ENCODE results near the gene IGFALS. TPM values are rescaled to one million over a fixed set of nuclear protein-coding genes. Genes with fewer than 3 reads are reported as not detected.

The IGFALS gene
- total RNA-seq: not detected

GRCh38 chr16:1793578-1794220, at the start of gene IGFALS:
IGFALS (minus strand) TSS chr16:1793705; CDS start chr16:1793652, 53 bp downstream.
- ChIA-PET CTCF (interaction anchor here (1.3 kb wide), 1 partner anchor 11 kb away, joined by 3 read pairs; the partner anchor contains the start of genes NUBP2 and SPSB3), POLR2A (no interaction called here)

GRCh38 chr16:1839554-1839953, 46.0 kb upstream of the IGFALS start:
- POLR2A ChIA-PET: interaction anchor here (0.6 kb wide), 1 partner anchor 487 kb away, joined by 8 read pairs; no protein-coding TSS in a partner anchor

DNA sequence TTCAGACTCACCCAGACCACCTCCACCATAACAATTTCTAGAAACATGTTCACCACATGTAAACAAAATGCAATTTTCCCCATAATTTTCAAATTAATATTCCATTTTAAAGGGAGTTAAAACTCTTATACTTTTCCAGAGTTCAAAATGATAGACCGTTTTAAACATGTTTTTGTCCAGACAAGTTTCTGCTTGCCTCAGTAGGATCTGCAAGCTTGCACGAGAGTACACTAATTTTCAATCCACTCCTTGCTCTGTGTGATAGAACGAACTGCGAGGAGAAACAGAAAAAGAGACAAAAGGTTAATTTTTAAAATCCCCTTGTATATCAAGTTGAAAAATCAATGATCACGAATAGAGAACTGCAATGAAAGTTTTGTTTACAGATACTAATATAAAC, 40.6 kb upstream of the IGFALS start:
- ChIA-PET POLR2A (no interaction called here), CTCF (interaction anchor here (0.6 kb wide), 2 partner anchors 10 to 544 kb away, joined by 3 read pairs; no protein-coding TSS in a partner anchor)

More at GRCh38 chr16:1839554-1839953, 46.0 kb upstream of the IGFALS start:
- CTCF ChIA-PET: no interaction called here

- CTCF ChIA-PET: interaction anchor here (0.6 kb wide), 1 partner anchor 322 kb away, joined by 3 read pairs; no protein-coding TSS in a partner anchor
- POLR2A ChIA-PET: no interaction called here
Observed at GRCh38 chr16:1832838-1833454, 39.4 kb upstream of the IGFALS start.

DNA sequence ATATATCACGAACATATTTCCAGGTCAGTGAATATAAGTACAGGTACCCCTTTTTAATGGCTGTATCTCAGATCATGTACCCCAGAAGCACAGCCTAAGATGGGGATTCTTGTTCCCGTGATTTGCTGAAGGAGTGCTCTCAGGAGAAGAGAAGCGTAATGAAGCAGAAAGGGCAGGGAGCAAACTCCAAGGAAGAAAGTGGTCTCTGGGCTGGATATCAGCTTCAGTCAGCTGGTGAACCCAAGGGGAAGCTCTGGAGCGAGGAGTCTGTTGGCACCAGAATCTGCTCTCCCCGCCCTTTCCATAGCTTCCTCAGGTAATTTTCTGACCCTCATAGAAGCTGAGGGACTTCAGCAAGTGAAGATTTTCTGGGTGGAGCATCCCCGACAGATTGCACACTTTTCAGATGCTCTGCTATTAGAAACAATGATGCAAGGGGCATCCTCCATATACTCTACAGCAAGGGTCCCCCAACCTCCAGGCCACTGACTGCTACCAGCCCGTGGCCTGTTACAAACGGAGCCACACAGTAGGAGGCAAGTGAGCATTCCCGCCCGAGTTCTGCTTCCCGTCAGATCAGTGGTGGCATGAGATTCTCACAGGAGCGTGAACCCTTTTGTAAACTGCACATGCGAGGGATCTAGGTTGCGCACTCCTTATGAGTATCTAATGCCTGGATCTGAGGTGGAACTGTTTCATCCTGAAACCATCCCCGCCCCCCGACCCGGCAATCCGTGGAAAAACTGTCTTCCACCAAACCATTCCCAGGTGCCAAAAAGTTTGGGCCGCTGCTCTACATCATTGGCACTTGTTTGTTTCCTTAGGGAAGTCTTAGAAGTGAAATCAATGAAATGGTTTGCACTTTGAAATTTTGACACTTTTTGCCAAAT, 37.9 kb upstream of the IGFALS start:
- POLR2A ChIA-PET: no interaction called here

DNA sequence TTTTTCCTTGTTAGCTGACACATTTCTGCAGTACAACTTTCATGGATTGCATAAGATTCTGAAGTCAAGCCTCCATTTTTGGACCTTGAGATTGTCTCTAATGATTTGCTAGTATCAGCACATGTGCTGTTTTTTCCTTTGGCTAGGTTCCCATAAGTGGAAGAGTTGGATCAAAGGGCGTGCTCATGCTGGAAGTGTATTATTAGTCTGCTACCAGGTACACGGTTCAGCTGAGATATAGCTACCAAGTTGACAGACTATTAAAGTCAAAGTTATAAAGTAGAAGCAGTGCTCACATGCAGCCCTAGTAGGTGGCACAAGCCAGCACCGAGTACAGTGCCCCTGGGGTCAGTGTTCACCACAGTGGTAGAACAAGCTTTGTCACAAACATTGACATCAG, 36.7 kb upstream of the IGFALS start:
- ChIA-PET CTCF (no interaction called here), POLR2A (no interaction called here)

More for the DNA sequence above, 37.9 kb upstream of the IGFALS start:
- CTCF ChIA-PET: no interaction called here

GRCh38 chr16:1828645-1829410, 35.3 kb upstream of the IGFALS start:
- ChIA-PET POLR2A (no interaction called here), CTCF (interaction anchor here (0.6 kb wide), 1 partner anchor 311 kb away, joined by 3 read pairs; no protein-coding TSS in a partner anchor)

DNA sequence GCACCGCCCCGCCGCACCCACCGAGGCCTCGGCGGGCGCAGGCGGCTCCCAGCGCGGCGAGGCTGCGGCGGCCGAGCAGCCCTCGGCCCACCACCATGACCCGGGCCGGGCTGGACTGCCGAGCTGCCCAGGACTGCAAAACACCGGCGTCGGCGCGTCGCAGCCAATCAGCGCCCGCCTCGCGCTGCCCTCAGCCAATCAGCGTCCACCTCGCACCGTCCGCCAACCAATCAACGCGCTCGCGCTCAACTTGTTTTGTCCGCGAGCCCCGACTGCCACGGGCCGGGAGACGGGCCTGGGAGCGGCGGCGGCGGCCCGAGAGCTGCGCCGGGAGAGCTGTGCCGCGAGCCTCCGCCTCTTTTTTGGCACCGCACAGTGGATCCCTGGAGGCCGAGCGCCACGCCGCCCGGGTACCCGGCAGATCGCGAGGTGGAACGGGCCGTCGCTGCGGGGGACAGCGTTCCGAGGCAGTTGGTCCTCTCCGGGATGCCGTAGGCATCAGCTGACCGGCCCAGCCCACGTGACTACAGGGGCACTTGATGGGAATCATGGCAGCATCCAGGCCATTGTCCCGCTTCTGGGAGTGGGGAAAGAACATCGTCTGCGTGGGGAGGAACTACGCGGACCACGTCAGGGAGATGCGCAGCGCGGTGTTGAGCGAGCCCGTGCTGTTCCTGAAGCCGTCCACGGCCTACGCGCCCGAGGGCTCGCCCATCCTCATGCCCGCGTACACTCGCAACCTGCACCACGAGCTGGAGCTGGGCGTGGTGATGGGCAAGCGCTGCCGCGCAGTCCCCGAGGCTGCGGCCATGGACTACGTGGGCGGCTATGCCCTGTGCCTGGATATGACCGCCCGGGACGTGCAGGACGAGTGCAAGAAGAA, 33.4 kb upstream of the IGFALS start, which contains the start of the genes FAHD1 and HAGH:
Gene FAHD1, plus strand, starts transcription at position 516 of the 883 bp plus-strand sequence. Its CDS starts 33 bp downstream, at position 549.
Gene HAGH, minus strand, starts transcription at position 135 of the 883 bp plus-strand sequence. Its CDS starts 38 bp downstream, at position 97.
- CTCF ChIA-PET: interaction anchor here (0.7 to 1.2 kb wide), 4 partner anchors 10 to 102 kb away, joined by 3 to 4 read pairs (median 4); partner anchors contain the start of genes EME2 and MRPS34
- POLR2A ChIA-PET: interaction anchor here (0.6 to 1.8 kb wide), 3 partner anchors 44 to 138 kb away, joined by 3 to 10 read pairs (median 5); partner anchors contain the start of genes MSRB1, NUBP2, RPS2 and SPSB3

- ChIA-PET CTCF (no interaction called here), POLR2A (interaction anchor here (1.8 kb wide), 1 partner anchor 43 kb away, joined by 10 read pairs; the partner anchor contains the start of genes NUBP2 and SPSB3)
Observed at GRCh38 chr16:1825864-1826690, 32.6 kb upstream of the IGFALS start.

DNA sequence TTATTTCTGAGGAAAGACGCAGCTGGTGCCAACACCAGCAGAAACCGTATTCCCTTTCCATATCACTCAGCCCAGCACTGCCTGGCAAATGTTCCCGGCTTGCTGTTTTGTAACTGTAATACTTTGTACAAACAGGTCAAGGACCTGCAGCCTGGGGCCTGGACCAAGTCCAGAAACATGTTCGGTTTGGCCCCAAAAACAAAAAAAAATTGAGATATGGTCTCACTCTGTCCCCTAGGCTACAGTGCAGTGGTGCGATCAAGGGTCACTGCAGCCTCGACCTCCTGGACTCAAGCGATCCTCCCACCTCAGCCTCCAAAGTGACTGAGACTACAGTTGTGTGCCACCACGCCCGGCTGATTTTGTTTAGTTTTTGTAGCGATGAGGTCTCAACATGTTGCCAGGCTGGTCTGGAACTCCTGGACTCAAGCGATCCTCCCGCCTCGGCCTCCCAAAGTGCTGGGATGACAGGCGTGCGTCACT, 31.9 kb upstream of the IGFALS start:
- POLR2A ChIA-PET: interaction anchor here (0.6 kb wide), 1 partner anchor 55 kb away, joined by 3 read pairs; no protein-coding TSS in a partner anchor
- CTCF ChIA-PET: interaction anchor here (0.6 kb wide), 1 partner anchor 109 kb away, joined by 4 read pairs; no protein-coding TSS in a partner anchor

DNA sequence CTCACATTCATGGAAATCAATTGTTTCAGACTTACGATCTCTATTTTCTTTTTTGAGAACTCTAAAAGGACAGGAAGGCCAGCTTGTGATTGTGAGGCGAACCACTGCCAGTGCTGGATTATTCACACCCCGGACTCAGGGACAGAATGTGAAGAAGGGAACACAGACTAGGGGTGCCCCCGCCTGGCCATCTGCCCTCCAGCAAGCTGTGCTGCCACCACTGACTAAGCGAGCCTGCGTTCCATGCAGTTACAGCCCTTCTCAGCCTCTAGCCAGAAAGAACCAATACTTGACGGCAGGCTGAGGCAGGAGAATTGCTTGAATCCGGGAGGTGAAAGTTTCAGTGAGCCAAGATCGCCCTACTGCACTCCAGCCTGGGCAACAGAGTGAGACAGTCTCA, 30.3 kb upstream of the IGFALS start:
- CTCF ChIA-PET: interaction anchor here (0.7 to 1.0 kb wide), 2 partner anchors 10 to 105 kb away, joined by 3 to 4 read pairs; no protein-coding TSS in a partner anchor
- POLR2A ChIA-PET: no interaction called here

- CTCF ChIA-PET: interaction anchor here (0.7 kb wide), 1 partner anchor 190 kb away, joined by 4 read pairs; no protein-coding TSS in a partner anchor
- POLR2A ChIA-PET: no interaction called here
Observed at GRCh38 chr16:1822801-1823200, 29.3 kb upstream of the IGFALS start.

GRCh38 chr16:1821861-1822611, 28.5 kb upstream of the IGFALS start:
- CTCF ChIA-PET: interaction anchor here (0.6 to 0.7 kb wide), 2 partner anchors 74 to 1782 kb away, joined by 3 read pairs; no protein-coding TSS in a partner anchor
- POLR2A ChIA-PET: no interaction called here

- ChIA-PET CTCF (interaction anchor here (0.6 kb wide), 1 partner anchor 68 kb away, joined by 3 read pairs; no protein-coding TSS in a partner anchor), POLR2A (no interaction called here)
Observed at GRCh38 chr16:1820946-1821290, 27.4 kb upstream of the IGFALS start.

- POLR2A ChIA-PET: no interaction called here
- CTCF ChIA-PET: interaction anchor here (0.6 kb wide), 1 partner anchor 69 kb away, joined by 3 read pairs; no protein-coding TSS in a partner anchor
Observed at GRCh38 chr16:1820096-1820945, 26.8 kb upstream of the IGFALS start.
